Effector CD8-positive, alpha-beta T cell (primary cell): Measurements from ENCODE around the gene PRELID3B.

Experiments
- DNase-seq: peaks from one replicate; lab custom pipeline; 2025; lab: John Stamatoyannopoulos, UW
- total RNA-seq, 4 experiments: gene quantifications; one replicate each; lab custom pipeline; 2026; lab: John Stamatoyannopoulos, UW

Gene PRELID3B
- total RNA-seq = 68.1 to 143 (median 82.3) reads per million in 4 experiments

DNA sequence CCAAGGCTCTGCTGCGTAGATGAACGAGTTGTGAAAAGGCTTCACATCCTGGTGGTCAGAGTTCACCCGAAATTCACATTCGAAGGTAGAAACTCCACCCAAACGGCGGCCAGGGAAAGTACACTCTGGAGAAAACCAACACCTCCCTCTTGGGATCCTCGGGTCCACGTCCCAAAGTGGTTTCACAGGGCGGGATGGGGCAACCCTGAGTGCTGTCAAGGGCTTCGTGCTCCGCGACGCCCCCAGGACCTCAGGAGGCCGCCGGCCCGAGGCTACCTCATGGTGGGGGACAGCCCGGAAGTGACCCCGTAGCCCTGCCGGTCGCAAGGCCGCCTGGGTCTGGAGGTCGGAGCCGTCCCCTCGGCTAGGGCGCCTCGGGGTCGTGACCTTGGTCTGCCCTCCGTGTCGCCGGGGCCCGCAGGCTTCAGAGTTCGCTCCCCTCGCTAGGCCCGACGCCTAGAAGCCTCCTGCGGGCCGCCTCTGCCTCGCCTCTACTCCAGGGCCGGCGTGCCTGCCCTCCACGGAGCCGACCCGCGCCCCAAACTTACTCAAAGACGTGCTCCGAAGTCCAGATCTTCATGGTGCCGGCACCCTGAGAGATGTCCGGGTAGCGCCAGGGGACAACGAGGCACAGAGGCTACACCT lies at the start of gene PRELID3B:
Gene PRELID3B (minus strand): TSS at position 636 of the 645 bp plus-strand sequence. CDS start 56 bp downstream, at position 580.
- DNase-seq = no peak

DNA sequence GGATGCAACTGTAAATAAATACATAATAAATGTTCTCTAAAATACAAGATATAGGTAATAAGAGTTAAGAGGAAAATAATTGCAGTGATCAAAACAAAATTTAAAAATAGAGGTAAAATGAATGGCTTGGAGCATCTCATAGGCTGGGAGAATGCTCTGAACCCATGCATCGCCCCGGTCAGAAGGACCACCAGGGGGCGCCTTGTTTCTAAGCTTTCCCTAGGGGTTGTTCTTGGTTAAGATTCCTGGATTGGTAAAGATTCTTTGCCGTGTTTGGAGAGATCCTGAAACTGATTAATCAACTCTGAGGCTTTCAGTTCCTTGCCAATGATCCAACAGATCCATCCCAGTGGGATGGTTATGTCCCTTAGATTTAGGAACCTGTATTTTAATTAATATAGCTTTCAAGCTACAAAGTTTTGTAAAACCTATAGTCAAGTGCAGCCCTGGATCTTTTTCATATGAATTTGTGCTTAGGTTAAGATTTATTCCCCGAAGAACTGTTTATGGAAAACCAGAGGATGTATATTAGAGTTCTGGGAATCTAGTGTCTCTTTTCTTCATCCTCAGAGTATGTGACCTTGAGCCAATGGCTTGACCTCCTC lies 45.3 kb upstream of the PRELID3B start:
- peak; percentile 83 for DNase-seq

- DNase-seq = no peak
Measured at GRCh38 chr20:59086923-59087322, 44.3 kb upstream of the PRELID3B start.

- DNase-seq = no peak
Measured at GRCh38 chr20:59084041-59084850, 41.7 kb upstream of the PRELID3B start.

DNA sequence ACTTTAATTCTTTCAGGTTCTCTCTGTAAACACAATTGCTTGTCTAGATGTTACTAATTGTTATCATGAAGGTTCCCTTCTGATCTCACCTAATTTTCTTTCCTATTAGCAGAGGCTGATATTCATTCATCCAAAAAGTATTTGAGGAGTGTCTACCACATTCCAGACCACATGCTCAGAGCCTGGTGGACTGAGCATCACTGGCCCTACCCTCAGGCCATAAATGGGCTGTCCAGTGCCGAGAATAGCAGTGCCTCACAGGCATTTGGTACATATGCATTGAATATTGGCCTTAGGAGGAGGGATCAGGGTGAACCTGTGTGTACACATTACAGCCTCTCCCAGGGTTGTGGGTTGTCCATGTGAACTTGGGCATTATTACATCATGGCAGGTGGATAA lies 40.4 kb upstream of the PRELID3B start:
- no peak for DNase-seq

DNA sequence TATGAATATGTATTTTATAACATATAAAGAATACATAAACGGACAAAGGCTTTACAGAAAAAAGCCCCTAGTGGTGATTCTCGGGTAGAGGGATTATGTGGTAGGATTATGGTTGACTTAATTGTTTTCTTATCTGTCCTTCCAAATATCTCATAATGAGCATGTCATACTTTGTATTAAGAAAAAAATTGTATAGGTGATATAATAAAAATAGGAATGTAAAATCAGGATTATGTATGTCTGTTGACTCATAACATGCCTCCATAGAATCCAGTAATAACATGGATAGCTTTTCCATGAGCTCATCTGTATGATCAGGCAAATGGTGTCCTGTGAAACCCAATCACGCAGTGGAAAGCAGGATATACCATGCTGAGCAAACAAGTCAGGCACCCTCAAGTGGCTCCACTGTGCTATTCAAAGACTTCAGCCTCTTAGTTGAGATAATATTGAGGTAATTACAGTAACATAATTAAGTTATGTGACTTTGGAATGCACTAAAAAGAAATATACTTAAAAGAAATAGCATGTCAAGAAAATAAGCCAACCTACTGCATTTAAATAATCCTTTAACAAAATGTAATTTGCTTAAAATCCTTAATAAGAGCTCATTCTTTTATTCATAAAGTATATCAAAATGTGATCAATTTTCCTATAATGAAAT lies 39.6 kb upstream of the PRELID3B start:
- DNase-seq = no peak

GRCh38 chr20:59081036-59081435 lies 38.5 kb upstream of the PRELID3B start:
- DNase-seq = no peak

DNA sequence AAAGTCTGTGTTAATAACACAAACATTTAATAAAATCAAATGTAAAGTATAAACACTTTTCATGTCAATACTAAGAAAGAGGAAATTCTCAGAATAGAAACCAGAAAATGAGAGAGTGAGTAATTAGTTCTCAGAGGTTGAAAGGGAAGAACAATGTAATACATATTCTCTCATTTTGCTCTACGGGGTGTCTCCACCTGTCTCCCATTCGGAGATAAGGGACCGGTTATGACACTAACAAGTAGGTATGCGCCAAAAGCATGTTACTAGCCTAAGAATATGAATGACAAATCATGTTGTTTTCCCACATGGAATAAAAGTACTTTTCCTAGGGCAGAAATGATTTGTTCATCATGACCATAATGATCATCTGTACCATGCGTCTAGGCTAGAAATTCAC lies 35.6 kb upstream of the PRELID3B start:
- no peak for DNase-seq

DNA sequence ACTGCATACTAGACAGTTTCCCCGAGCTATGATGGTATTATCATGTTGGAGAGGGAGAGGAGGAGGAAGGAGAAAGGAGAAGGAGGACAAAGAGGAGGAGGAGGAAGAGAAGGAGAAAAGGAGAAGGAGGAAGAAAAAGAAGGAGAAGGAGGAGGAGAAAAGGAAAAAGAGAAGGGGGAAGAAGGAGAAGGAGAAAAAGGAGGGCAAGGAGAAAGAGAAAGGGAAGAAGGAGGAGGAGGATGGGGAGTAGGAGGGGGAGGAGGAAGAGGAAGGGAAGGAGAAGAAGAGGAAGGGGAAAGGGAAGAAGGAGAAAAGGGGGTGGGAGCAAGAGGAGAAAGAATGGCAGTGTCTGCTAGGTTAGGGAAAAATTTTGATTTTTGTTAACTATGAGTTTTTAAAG lies 35.1 kb upstream of the PRELID3B start:
- no peak for DNase-seq

GRCh38 chr20:59075934-59076508 lies 33.4 kb upstream of the PRELID3B start:
- DNase-seq = no peak

GRCh38 chr20:59074456-59074855 lies 31.9 kb upstream of the PRELID3B start:
- DNase-seq = no peak

DNA sequence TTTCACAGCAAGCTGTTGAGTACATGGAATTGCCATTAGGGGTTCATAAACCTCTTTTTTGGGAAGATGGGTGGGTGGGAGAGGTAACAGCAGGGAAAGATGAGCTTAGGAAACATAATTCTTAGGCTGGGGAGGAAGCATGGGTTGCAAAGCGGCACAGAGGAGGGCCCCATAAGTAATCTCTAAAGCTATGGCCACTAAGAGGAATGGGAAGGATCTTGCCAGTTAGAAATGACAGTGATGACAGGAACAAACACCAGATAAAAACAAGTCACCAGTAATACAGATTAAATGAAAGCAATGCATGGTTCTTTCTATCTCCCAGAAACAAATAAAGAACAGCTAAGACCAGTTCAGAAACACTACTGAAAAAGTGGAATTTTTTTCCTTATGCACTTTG lies 31.0 kb upstream of the PRELID3B start:
- no peak for DNase-seq

DNA sequence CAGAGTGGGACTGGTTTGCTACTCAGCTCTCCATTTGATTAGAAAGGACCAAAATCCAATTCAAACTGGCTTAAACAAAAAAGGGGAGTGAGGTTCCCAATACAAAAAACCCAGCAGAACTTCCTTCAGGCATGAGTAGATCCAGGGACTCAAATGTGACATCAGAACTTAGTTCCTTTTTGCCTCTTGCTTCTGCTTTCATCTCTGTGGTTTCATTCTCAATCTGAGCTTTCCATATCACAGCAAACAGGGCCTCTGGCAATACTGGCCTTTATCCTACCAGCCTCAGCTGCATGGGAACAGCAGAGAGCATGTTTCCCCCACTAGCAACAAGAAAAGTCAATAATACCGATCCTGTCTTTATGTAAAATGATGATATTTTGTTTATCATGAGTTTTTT lies 28.6 kb upstream of the PRELID3B start:
- DNase-seq = no peak

DNA sequence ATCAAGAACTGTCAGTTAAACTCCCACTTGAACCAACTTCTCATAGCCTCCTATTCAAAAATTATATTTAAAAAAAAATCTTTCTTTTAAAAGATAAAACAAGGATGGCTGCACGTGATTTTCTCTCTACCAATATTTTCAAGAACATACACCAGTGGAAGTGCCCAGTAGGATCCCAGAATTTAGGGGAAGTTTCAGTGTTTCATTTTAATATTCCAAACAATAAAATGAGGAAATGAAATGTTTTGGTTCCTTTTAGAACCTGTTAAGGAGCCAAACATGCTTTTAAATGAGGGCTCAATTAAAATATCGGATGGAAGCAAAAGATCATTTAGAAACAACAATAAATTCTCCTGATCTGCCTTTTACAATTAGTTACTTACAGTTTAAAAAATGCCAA lies 26.4 kb upstream of the PRELID3B start:
- no peak for DNase-seq

DNA sequence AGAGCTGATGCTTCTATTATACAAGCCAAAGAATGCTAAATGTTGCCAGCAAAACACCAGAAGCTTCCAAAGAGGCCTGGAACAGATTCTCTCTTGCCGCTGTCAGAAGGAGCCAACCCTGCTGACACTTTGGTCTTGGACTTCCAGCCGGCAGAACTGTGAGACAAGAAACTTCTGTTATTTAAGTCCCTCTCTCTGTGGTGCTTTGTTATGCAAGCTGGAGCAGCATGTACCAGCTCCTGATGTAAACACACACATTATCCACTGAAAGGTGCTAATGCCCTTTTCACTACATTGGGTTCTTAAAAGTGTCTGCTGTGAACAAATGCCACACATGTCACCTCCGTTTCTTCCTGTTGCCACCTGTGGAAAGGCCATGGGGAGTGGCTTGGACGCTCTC lies 25.9 kb upstream of the PRELID3B start:
- no peak for DNase-seq

DNA sequence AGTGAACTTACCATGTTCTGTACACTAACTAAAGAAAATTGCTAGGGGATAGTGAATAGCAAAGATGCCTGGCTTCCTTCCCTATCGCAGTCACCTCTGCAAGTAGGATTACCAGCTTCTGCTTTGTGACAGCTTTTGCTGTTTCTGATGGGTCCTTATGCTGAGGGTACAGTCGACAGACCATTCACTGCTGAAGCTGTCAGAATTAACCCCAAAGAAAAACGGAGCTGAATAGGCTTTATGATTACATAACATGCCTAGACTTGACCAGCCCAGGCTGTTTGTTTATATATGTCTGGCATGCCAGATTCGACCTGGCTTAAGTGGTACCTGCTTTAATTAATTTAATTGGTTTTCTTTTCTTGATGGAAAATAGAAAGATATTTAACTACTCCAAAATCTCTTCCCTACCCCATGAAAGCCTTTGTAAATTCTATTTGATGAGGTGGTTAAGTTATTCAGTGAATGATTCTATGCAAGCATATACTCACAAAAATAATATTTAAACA lies 21.7 kb upstream of the PRELID3B start:
- DNase-seq = no peak

GRCh38 chr20:59063358-59064213 lies 21.0 kb upstream of the PRELID3B start:
- DNase-seq = no peak

- DNase-seq = no peak
Measured at GRCh38 chr20:59062081-59062480, 19.5 kb upstream of the PRELID3B start.

DNA sequence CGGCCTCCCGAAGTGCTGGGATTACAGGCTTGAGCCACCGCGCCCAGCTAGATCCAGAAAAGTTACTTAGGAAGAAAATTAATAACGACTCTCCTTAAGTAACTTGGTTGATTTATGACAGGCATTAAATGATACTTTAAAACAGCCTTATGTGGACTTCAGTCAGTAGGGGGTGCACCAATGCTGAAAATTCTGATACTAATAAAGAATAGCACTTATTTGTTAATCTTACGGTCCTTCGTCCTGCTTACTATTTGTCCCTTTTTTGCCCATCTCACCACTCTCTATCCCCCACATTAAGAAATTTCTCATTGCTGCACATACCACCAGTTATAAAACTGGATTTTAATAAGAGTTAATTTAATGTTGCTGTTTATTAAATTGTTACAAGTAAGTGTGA lies 12.7 kb upstream of the PRELID3B start:
- DNase-seq = no peak

DNA sequence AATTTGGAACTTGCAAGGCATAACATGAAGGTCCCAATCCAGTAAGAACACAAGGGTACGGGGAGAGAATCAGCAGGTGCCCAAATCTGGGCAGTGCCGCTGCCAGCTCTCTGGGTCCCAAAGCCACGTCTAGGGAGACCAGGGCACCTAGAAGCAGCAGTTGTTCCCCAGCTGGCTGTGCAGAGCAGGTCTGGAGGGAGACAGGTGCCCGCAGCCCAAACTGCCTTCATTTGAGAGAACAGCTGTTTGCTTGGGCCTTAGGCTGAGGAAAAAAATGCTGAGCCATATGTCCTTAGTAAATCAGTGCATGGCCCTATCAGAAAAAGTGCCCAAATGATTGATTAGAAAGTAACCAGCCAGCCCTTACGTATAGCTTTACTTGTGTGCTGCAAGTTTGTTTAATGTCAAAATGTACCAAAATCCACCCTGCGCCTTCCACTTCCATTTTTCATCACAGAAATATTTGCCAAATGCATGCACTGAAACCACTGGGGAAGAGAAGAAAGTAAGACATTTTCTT lies 9.1 kb upstream of the PRELID3B start:
- no peak for DNase-seq

- no peak for DNase-seq
Measured at GRCh38 chr20:59050437-59050836, 7.9 kb upstream of the PRELID3B start.
